ENCODE measurements around the gene FER. TPM values are rescaled to one million over a fixed set of nuclear protein-coding genes. Genes with fewer than 3 reads are reported as not detected.

The FER gene
- total RNA-seq, 2 experiments from 2014 or later, result 14.2 to 15.9 TPM

DNA sequence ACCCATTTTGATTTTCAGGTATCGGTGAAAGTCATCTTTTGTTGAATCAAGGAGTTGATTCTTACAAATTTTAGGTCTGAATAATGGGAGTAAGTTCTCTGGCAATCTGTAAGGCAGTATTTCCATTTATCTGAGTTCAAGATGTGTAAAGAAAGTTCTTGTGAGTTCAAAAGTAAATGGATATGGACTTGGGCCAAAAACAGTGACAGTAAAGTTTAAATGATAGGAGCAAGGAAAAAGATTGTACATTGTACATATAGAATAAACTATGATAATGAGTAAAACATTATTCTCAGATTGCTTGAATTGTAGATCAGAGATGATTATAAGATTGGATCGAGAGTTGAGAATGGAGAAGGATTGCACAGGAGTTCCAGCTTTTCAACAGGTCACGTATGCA, 332.8 kb downstream of the FER start:
- Mint-ChIP-seq H3K4me3 (no peak overlapping the region), H3K4me1 (ENCODE audit: low read depth) (no peaks in the 10 kb centered on the region), H3K27me3 (no peaks in the 10 kb centered on the region), H3K36me3 (ENCODE audit: low read depth) (no peaks in the 10 kb centered on the region), H3K9me3 (no peaks in the 10 kb centered on the region), H3K27ac (no peak overlapping the region)
- H3K9me3 ChIP-seq (ENCODE audit: control insufficient read depth in 1 of 2, insufficient read depth in 1 of 2, low read length in 2 of 2), result no peaks in the 10 kb centered on the region
- H3K27me3 ChIP-seq (ENCODE audit: control insufficient read depth in 1 of 2, insufficient read depth in 2 of 2, low read length in 2 of 2), result no peaks in the 10 kb centered on the region
- DNase-seq (no peak), ATAC-seq (ENCODE audit: poor library complexity) (no peak)
- TF ChIP-seq, protein P1, sequence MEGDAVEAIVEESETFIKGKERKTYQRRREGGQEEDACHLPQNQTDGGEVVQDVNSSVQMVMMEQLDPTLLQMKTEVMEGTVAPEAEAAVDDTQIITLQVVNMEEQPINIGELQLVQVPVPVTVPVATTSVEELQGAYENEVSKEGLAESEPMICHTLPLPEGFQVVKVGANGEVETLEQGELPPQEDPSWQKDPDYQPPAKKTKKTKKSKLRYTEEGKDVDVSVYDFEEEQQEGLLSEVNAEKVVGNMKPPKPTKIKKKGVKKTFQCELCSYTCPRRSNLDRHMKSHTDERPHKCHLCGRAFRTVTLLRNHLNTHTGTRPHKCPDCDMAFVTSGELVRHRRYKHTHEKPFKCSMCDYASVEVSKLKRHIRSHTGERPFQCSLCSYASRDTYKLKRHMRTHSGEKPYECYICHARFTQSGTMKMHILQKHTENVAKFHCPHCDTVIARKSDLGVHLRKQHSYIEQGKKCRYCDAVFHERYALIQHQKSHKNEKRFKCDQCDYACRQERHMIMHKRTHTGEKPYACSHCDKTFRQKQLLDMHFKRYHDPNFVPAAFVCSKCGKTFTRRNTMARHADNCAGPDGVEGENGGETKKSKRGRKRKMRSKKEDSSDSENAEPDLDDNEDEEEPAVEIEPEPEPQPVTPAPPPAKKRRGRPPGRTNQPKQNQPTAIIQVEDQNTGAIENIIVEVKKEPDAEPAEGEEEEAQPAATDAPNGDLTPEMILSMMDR (IDR thresholded peaks at IDR 0.05), result no peak
- no peak overlapping the region for H3K27ac ChIP-seq (ENCODE audit: low read depth in 1 of 2, low read length in 2 of 2)
- ChIA-PET POLR2A (no interaction called here), CTCF (no interaction called here)
- intact Hi-C loops (cut with DNase I, micrococcal nuclease), result no loop called here
- H3K36me3 ChIP-seq (ENCODE audit: insufficient read depth, low read length), result no peaks in the 10 kb centered on the region
- H3K4me3 ChIP-seq (ENCODE audit: low read length), result no peak overlapping the region
- H3K4me1 ChIP-seq (ENCODE audit: insufficient read depth, low read length), result no peaks in the 10 kb centered on the region

DNA sequence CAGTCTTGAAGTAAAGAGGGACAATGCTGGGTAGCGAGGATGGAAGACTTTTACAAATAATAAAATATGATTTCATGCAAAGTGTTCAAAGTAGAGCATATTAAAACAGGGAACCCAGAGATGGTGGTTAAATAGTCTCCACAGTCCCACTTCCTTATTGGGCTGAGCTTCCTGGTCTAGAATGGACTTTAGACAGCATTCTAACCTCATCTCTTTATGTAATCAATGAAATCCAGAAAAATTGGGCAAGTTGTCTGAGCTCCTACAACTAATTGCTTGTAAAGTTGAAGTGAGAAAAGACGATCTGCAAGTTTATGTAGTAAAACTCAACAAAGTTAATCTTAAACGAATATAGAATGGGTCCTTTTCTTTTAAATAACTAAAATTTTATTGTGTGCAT, 333.2 kb downstream of the FER start:
- Histone ChIP-seq H3K9me3 (ENCODE audit: control insufficient read depth in 1 of 2, insufficient read depth in 1 of 2, low read length in 2 of 2) (no peaks in the 10 kb centered on the region), H3K27ac (ENCODE audit: low read depth in 1 of 2, low read length in 2 of 2) (no peak overlapping the region), H3K4me3 (ENCODE audit: low read length) (no peak overlapping the region), H3K4me1 (ENCODE audit: insufficient read depth, low read length) (no peaks in the 10 kb centered on the region), H3K27me3 (ENCODE audit: control insufficient read depth in 1 of 2, insufficient read depth in 2 of 2, low read length in 2 of 2) (no peaks in the 10 kb centered on the region), H3K36me3 (ENCODE audit: insufficient read depth, low read length) (no peaks in the 10 kb centered on the region)
- ATAC-seq (ENCODE audit: poor library complexity), result no peak
- TF ChIP-seq, protein P1 (IDR thresholded peaks at IDR 0.05), result no peak
- Mint-ChIP-seq H3K27ac (no peak overlapping the region), H3K9me3 (no peaks in the 10 kb centered on the region), H3K4me1 (ENCODE audit: low read depth) (no peaks in the 10 kb centered on the region), H3K4me3 (no peak overlapping the region), H3K36me3 (ENCODE audit: low read depth) (no peaks in the 10 kb centered on the region), H3K27me3 (no peaks in the 10 kb centered on the region)
- DNase-seq, result no peak
- POLR2A ChIA-PET, result no interaction called here
- CTCF ChIA-PET, result no interaction called here
- intact Hi-C loops (cut with DNase I, micrococcal nuclease), result no loop called here

DNA sequence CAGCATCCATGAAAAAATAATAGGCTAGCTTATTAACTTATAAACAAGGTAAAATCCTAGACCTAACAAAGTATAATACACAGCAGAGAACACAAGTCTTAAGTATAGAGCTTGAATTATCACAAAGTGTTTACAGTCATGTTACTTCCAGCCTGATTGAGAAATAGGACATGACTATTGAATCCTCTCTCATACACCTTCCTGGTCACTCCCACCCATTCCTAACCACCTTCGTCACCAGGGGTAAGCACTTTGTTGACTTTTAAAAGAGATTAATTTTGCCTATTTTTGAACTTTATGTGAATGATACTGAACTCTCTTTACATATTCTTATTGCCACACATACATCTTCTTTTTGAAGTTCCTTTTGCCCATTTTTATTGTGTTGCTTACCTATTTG, 336.2 kb downstream of the FER start:
- no peak for ATAC-seq (ENCODE audit: poor library complexity)
- peaks cover 2% of the 10 kb centered on the region for H3K36me3 Mint-ChIP-seq (ENCODE audit: low read depth)
- H3K9me3 ChIP-seq (ENCODE audit: control insufficient read depth in 1 of 2, insufficient read depth in 1 of 2, low read length in 2 of 2), result no peaks in the 10 kb centered on the region
- CTCF ChIA-PET, result no interaction called here
- H3K9me3 Mint-ChIP-seq, result peaks cover 1% of the 10 kb centered on the region
- no peak overlapping the region for H3K4me3 Mint-ChIP-seq
- H3K27me3 Mint-ChIP-seq, result no peaks in the 10 kb centered on the region
- no peaks in the 10 kb centered on the region for H3K27me3 ChIP-seq (ENCODE audit: control insufficient read depth in 1 of 2, insufficient read depth in 2 of 2, low read length in 2 of 2)
- H3K4me1 ChIP-seq (ENCODE audit: insufficient read depth, low read length), result no peaks in the 10 kb centered on the region
- POLR2A ChIA-PET, result no interaction called here
- no peaks in the 10 kb centered on the region for H3K4me1 Mint-ChIP-seq (ENCODE audit: low read depth)
- no peaks in the 10 kb centered on the region for H3K36me3 ChIP-seq (ENCODE audit: insufficient read depth, low read length)
- TF ChIP-seq, protein P1 (IDR thresholded peaks at IDR 0.05), result no peak
- no peak overlapping the region for H3K27ac ChIP-seq (ENCODE audit: low read depth in 1 of 2, low read length in 2 of 2)
- H3K4me3 ChIP-seq (ENCODE audit: low read length), result no peak overlapping the region
- intact Hi-C loops (cut with DNase I, micrococcal nuclease), result no loop called here
- H3K27ac Mint-ChIP-seq, result no peak overlapping the region
- DNase-seq, result no peak
